ENCODE data around the gene C1QTNF4. TPM values are rescaled to one million over a fixed set of nuclear protein-coding genes. Genes with fewer than 3 reads are reported as not detected.

C1QTNF4 gene
- total RNA-seq, 1 donor from 2014 or later: 0.39 TPM

- DNase-seq (ENCODE audit: low spot score): peak; percentile 15
- H3K79me2 ChIP-seq (ENCODE audit: low read depth): no peaks in the 10 kb centered on the region
- Mint-ChIP-seq H3K9me3 (no peaks in the 10 kb centered on the region), H3K27ac (no peak overlapping the region), H3K4me3 (no peak overlapping the region), H3K36me3 (peaks cover 6% of the 10 kb centered on the region), H3K4me1 (peaks cover 38% of the 10 kb centered on the region), H3K27me3 (ENCODE audit: insufficient read depth, low read depth) (peaks cover 13% of the 10 kb centered on the region)
- TF ChIP-seq, protein P1, sequence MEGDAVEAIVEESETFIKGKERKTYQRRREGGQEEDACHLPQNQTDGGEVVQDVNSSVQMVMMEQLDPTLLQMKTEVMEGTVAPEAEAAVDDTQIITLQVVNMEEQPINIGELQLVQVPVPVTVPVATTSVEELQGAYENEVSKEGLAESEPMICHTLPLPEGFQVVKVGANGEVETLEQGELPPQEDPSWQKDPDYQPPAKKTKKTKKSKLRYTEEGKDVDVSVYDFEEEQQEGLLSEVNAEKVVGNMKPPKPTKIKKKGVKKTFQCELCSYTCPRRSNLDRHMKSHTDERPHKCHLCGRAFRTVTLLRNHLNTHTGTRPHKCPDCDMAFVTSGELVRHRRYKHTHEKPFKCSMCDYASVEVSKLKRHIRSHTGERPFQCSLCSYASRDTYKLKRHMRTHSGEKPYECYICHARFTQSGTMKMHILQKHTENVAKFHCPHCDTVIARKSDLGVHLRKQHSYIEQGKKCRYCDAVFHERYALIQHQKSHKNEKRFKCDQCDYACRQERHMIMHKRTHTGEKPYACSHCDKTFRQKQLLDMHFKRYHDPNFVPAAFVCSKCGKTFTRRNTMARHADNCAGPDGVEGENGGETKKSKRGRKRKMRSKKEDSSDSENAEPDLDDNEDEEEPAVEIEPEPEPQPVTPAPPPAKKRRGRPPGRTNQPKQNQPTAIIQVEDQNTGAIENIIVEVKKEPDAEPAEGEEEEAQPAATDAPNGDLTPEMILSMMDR (IDR thresholded peaks at IDR 0.05): no peak
- TF ChIP-seq EZH2phosphoT487 (IDR thresholded peaks at IDR 0.05): no peak
- TF ChIP-seq EZH2 (IDR thresholded peaks at IDR 0.05): no peak
- no peak overlapping the region for H3K9ac ChIP-seq
- no peaks in the 10 kb centered on the region for H3K36me3 ChIP-seq
- no peaks in the 10 kb centered on the region for H3K9me3 ChIP-seq (ENCODE audit: low read depth)
- no peak overlapping the region for H2AFZ ChIP-seq (replicated peaks)
- peaks cover 33% of the 10 kb centered on the region for H3K27me3 ChIP-seq
- peaks cover 9% of the 10 kb centered on the region for H3K4me1 ChIP-seq
- H4K20me1 ChIP-seq (ENCODE audit: low read depth): no peaks in the 10 kb centered on the region
- H3F3A ChIP-seq (ENCODE audit: low read depth): peaks cover 19% of the 10 kb centered on the region
- H3K27ac ChIP-seq: no peak overlapping the region
- no peak overlapping the region for H3K4me2 ChIP-seq
- H3K4me3 ChIP-seq: no peak overlapping the region
Measured at GRCh38 chr11:47589977-47590861, 4.0 kb downstream of the C1QTNF4 start.

DNA sequence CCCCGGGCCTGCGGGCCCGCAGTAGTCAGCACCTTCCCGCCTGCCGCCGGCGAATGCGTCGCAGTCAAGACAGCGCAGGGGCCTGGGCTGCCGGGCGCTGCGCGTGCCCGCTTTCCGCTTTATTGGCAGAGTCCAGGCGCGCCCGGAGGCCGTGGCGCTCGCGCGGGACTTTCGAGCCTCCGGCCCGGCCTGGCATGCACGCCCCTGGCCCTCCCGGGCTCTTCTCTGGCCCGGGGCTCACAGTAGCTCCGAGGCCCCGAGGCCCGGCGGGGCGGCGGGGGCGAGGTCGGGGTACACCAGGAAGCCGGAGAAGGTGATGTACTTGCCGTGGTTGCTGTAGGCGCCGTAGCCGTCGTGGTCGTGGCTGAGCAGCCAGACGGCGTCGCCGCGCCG, 4.6 kb downstream of the C1QTNF4 start:
- peaks cover 26% of the 10 kb centered on the region for H3K27me3 ChIP-seq
- H3K4me3 Mint-ChIP-seq: no peak overlapping the region
- peaks cover 6% of the 10 kb centered on the region for H3K36me3 Mint-ChIP-seq
- no peaks in the 10 kb centered on the region for H3K9me3 ChIP-seq (ENCODE audit: low read depth)
- H3K4me3 ChIP-seq: no peak overlapping the region
- H3K4me1 ChIP-seq: peaks cover 3% of the 10 kb centered on the region
- H3K9ac ChIP-seq: no peak overlapping the region
- no peak overlapping the region for H3K4me2 ChIP-seq
- peaks cover 13% of the 10 kb centered on the region for H3K27me3 Mint-ChIP-seq (ENCODE audit: insufficient read depth, low read depth)
- no peak overlapping the region for H3K27ac Mint-ChIP-seq
- no peaks in the 10 kb centered on the region for H3K79me2 ChIP-seq (ENCODE audit: low read depth)
- no peaks in the 10 kb centered on the region for H3K9me3 Mint-ChIP-seq
- peaks cover 12% of the 10 kb centered on the region for H3F3A ChIP-seq (ENCODE audit: low read depth)
- TF ChIP-seq EZH2 (IDR thresholded peaks at IDR 0.05): no peak
- TF ChIP-seq, protein P1 (IDR thresholded peaks at IDR 0.05): no peak
- TF ChIP-seq EZH2phosphoT487 (IDR thresholded peaks at IDR 0.05): no peak
- no peaks in the 10 kb centered on the region for H3K36me3 ChIP-seq
- H3K27ac ChIP-seq: no peak overlapping the region
- no peak overlapping the region for H2AFZ ChIP-seq (replicated peaks)
- peaks cover 38% of the 10 kb centered on the region for H3K4me1 Mint-ChIP-seq
- no peak for DNase-seq (ENCODE audit: low spot score)
- no peaks in the 10 kb centered on the region for H4K20me1 ChIP-seq (ENCODE audit: low read depth)

DNA sequence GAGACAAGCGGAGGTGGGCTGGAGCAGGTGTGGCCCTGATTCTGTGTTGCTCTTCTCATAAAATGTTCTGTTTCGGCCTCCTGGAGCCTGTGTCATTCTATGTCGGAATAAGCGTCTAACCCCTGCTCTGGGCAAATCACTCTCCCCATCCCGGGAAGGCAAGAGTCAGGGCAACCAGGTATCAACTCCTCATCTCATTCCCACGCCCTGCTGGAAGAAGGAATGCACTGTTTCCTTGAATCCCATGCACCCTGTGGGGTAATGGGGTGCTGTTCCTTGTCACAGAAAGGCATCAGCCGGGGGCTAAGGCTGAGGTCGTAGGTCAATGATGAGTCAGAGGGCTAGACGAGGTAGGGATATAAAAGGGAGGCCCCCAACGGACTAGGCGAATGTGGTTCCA, 5.1 kb downstream of the C1QTNF4 start:
- Histone ChIP-seq H4K20me1 (ENCODE audit: low read depth) (no peaks in the 10 kb centered on the region), H3K36me3 (no peaks in the 10 kb centered on the region), H3K79me2 (ENCODE audit: low read depth) (no peaks in the 10 kb centered on the region), H3K4me1 (no peaks in the 10 kb centered on the region), H3K4me3 (no peak overlapping the region), H3K9ac (no peak overlapping the region), H3K27me3 (peaks cover 22% of the 10 kb centered on the region), H3K4me2 (no peak overlapping the region), H2AFZ (replicated peaks) (no peak overlapping the region), H3K9me3 (ENCODE audit: low read depth) (no peaks in the 10 kb centered on the region), H3F3A (ENCODE audit: low read depth) (peaks cover 9% of the 10 kb centered on the region), H3K27ac (no peak overlapping the region)
- Mint-ChIP-seq H3K4me1 (peaks cover 35% of the 10 kb centered on the region), H3K9me3 (no peaks in the 10 kb centered on the region), H3K27ac (peak overlapping the region; percentile 57), H3K36me3 (peaks cover 9% of the 10 kb centered on the region), H3K27me3 (ENCODE audit: insufficient read depth, low read depth) (peaks cover 13% of the 10 kb centered on the region), H3K4me3 (no peak overlapping the region)
- DNase-seq (ENCODE audit: low spot score): no peak
- TF ChIP-seq, protein P1 (IDR thresholded peaks at IDR 0.05): no peak
- TF ChIP-seq EZH2phosphoT487 (IDR thresholded peaks at IDR 0.05): no peak
- TF ChIP-seq EZH2 (IDR thresholded peaks at IDR 0.05): no peak

Measured in neural progenitor cell (in vitro differentiated cells).